ENCODE measurements around the gene BMP2K.

Gene BMP2K

DNA sequence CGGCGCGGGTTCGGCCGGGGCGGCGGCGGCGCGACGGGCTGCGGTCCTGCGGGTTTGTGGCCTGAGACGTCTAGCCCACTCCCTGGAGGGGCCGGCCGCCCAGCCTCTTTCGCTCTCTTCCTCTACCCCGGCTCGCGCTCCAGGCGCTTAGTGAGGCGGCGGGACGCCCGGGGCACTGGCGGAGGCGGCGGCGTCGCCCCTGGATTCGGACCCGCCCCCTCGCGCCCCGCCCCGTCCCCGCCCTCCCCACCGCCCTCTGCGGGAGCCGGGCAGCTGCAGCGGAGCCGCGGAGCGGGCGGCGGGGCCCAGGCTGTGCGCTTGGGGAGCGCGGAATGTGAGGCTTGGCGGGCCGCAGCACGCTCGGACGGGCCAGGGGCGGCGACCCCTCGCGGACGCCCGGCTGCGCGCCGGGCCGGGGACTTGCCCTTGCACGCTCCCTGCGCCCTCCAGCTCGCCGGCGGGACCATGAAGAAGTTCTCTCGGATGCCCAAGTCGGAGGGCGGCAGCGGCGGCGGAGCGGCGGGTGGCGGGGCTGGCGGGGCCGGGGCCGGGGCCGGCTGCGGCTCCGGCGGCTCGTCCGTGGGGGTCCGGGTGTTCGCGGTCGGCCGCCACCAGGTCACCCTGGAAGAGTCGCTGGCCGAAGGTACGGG lies at the start of gene BMP2K:
BMP2K (plus strand) TSS at position 272 of the 650 bp plus-strand sequence; CDS start at position 466, 194 bp downstream.
- peak; percentile 67 to 87 for DNase-seq (ENCODE audit: low read depth in 2 of 2)
- TF ChIP-seq, protein P1, sequence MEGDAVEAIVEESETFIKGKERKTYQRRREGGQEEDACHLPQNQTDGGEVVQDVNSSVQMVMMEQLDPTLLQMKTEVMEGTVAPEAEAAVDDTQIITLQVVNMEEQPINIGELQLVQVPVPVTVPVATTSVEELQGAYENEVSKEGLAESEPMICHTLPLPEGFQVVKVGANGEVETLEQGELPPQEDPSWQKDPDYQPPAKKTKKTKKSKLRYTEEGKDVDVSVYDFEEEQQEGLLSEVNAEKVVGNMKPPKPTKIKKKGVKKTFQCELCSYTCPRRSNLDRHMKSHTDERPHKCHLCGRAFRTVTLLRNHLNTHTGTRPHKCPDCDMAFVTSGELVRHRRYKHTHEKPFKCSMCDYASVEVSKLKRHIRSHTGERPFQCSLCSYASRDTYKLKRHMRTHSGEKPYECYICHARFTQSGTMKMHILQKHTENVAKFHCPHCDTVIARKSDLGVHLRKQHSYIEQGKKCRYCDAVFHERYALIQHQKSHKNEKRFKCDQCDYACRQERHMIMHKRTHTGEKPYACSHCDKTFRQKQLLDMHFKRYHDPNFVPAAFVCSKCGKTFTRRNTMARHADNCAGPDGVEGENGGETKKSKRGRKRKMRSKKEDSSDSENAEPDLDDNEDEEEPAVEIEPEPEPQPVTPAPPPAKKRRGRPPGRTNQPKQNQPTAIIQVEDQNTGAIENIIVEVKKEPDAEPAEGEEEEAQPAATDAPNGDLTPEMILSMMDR (IDR thresholded peaks at IDR 0.05; ENCODE audit: low read depth, low read length) = no peak
- H3K4me3 ChIP-seq (replicated peaks in 1 of 2; ENCODE audit: low read depth in 2 of 2, low read length in 2 of 2) = peak within 1 kb of the TSS; percentile 80 to 83

DNA sequence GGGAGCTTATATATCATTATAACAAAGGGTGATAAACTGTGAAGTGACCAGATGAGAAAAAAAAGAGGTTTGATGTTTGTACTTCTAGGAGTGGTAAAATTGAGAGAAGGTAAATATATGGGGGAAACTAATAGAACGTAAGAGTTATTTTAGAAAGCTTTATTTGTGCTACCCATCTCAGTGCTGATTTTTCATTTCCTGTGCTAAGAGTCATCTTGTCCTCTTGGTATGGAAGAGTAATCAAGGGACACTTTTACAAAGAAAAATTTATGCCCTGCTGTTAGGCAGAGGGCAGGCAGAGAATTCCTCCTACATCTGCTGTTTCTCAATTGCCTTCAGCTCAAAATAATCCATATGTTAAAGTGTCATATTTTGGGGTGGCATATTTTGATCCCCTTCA lies 49.6 kb upstream of the BMP2K start:
- TF ChIP-seq, protein P1 (IDR thresholded peaks at IDR 0.05; ENCODE audit: low read depth, low read length) = no peak
- DNase-seq (ENCODE audit: low read depth in 2 of 2) = no peak
- no peak overlapping the region for H3K4me3 ChIP-seq (replicated peaks in 1 of 2; ENCODE audit: low read depth in 2 of 2, low read length in 2 of 2)

DNA sequence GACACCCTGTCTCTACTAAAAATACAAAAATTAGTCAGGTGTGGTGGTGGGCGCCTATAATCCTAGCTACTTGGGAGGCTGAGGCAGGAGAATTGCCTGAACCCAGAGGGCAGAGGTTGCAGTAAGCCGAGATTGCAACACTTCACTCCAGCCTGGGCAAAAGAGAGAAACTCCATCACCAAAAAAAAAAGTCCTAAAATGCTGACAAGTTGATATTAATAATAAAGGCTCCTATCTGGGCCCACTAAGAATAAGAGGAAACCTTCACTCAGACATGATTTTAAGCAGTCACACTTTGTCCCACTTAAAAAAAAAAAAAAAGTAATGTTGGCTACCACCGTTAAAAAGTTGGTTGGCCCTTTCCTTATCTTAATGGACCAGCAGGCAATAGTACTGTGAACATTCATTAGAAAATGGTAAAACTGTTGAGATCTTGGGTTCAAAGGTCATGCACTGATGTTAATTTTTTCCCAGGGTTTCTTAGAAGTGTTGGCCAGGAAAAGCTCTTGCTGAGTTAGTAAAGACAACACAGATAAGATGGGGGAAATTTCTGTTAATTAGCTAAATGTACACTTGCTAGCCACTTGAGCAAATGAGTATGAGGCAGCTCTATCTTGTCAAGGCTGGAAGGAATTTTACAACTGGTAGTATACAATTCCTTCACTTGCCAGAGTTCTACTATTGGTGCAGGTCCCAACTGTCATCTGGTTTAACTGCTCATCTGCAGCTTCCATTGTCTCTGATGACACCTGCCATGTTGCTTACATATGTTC lies 43.6 kb upstream of the BMP2K start:
- no peak overlapping the region for H3K4me3 ChIP-seq (replicated peaks in 1 of 2; ENCODE audit: low read depth in 2 of 2, low read length in 2 of 2)
- DNase-seq (ENCODE audit: low read depth in 2 of 2) = no peak
- TF ChIP-seq, protein P1 (IDR thresholded peaks at IDR 0.05; ENCODE audit: low read depth, low read length) = no peak

DNA sequence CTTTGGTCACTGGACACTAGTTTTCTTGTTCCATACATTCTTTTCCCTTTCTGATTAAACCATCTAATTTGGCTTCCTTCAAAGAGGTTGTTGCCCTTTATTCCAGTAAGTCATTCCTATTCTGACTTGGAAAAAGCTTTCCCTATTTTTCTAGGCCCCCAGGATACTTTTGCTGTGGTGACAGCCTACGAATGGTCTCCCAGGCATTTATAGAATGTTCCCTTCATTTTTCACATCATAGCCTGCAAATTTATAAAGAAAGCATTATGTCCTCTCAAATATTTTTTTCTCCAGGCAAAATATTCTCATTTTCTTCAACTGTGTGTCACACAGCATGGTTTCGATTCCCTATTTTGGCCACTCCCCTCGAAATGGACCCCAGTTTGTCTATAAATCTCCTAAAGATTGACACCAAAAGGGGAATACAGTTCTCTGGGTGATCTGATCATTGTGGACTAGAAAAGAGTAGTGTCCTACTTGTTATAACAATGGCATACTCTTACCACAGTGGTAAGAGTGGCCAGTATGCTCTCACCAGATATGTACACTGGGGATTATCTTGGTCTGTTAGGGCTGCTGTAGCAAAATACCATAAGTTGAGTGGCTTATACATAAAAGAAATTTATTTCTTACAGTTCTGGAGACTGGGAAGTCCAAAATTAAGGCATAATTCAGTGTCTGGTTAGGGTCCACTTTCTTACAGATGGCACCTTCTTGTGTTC lies 41.5 kb upstream of the BMP2K start:
- no peak overlapping the region for H3K4me3 ChIP-seq (replicated peaks in 1 of 2; ENCODE audit: low read depth in 2 of 2, low read length in 2 of 2)

DNA sequence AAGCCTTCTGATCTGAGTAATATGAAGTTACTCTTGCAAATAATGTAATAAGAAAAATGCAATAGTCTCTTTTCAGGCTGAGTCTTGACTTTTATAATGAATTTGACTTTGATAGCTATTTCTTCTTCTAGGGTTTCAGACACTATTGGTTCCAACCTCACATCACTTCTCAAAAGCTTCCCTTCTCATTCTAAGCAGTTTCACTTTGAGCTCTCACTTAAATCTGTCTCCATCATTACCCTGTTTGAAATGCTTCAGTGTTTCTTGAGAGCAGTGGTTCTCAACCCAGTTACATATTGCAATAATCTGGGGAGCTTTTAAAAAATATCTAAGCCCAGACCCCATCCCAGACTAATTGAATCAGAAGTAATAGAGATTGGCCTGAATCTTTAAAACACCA lies 40.5 kb upstream of the BMP2K start:
- TF ChIP-seq, protein P1 (IDR thresholded peaks at IDR 0.05; ENCODE audit: low read depth, low read length) = no peak
- DNase-seq (ENCODE audit: low read depth in 2 of 2) = no peak
- H3K4me3 ChIP-seq (replicated peaks in 1 of 2; ENCODE audit: low read depth in 2 of 2, low read length in 2 of 2) = no peak overlapping the region

More for the DNA sequence above, 41.5 kb upstream of the BMP2K start:
- TF ChIP-seq, protein P1 (IDR thresholded peaks at IDR 0.05; ENCODE audit: low read depth, low read length) = no peak
- no peak for DNase-seq (ENCODE audit: low read depth in 2 of 2)

DNA sequence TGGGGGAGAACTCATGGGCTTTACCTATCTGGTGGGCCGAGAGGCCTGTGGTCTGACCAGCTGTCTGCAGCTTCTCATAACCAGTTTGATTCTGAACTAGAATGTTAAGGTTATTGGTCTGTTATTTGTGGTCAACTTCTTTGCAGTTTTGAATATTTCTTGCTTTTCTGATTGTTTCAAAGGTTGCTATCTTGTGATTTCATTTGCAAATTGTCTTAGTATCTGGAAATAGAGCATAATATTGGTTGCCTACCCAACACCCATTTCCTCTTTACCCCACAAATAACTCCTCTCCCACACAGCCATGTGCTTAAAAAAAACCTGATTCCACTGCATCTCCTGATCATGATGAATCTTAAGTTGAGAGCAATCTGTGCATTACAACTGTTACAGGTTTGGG lies 39.1 kb upstream of the BMP2K start:
- H3K4me3 ChIP-seq (replicated peaks in 1 of 2; ENCODE audit: low read depth in 2 of 2, low read length in 2 of 2) = no peak overlapping the region
- TF ChIP-seq, protein P1 (IDR thresholded peaks at IDR 0.05; ENCODE audit: low read depth, low read length) = no peak
- no peak for DNase-seq (ENCODE audit: low read depth in 2 of 2)
